HUES48 (cell line): ENCODE results near the gene DYNC2H1.

Source experiments
- H3K27ac ChIP-seq: one replicate; pipeline ENCODE4 v1.7.0; 2013; ENCODE audit warnings: low read depth, low read length, inconsistent platforms
- H3K27me3 ChIP-seq: 2 replicates; pipeline ENCODE4 v1.6.1; 2013; ENCODE audit warnings: mild to moderate bottlenecking, low read length; ENCODE audit not compliant: control insufficient read depth, insufficient read depth
- H3K36me3 ChIP-seq: 2 replicates; pipeline ENCODE4 v1.6.1; 2013; ENCODE audit warnings: low read length; ENCODE audit not compliant: control insufficient read depth, insufficient read depth
- H3K4me1 ChIP-seq: 2 replicates; pipeline ENCODE4 v1.6.1; 2013; ENCODE audit warnings: mild to moderate bottlenecking, low read length; ENCODE audit not compliant: control insufficient read depth, insufficient read depth
- H3K4me3 ChIP-seq: 2 replicates; pipeline ENCODE4 v1.5.1; 2013; ENCODE audit warnings: mild to moderate bottlenecking, low read depth, low read length
- H3K9ac ChIP-seq: 2 replicates; pipeline ENCODE4 v1.6.1; 2013; ENCODE audit warnings: mild to moderate bottlenecking, low read depth, low read length, moderate library complexity
- H3K9me3 ChIP-seq: 2 replicates; pipeline ENCODE4 v1.6.1; 2013; ENCODE audit warnings: low read length; ENCODE audit not compliant: control insufficient read depth, insufficient read depth

DYNC2H1 gene

GRCh38 chr11:103215812-103216211 lies 106.6 kb downstream of the DYNC2H1 start:
- no peak overlapping the region for H3K4me3 ChIP-seq
- no peaks in the 10 kb centered on the region for H3K36me3 ChIP-seq
- no peak overlapping the region for H3K27ac ChIP-seq
- no peak overlapping the region for H3K9ac ChIP-seq
- no peaks in the 10 kb centered on the region for H3K4me1 ChIP-seq
- no peaks in the 10 kb centered on the region for H3K27me3 ChIP-seq
- H3K9me3 ChIP-seq, result no peaks in the 10 kb centered on the region

DNA sequence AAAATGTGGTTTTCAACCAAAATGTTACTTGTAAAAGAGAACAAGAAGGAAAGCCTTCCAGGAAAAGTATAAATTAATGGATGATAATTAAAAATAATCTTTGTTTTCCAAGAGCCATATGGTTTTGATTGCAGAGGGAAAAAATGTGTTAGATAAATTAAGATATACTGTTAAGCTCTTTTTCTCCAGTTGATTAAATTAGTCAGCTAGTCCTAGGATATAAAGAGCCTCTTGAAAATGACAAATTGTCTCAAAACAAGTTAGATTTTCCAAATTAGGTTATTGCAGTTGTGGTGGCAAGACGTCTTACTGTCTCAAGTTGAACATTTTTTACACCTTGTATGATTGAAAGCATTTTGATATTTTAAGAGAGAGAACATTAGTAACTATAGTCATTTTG lies 110.9 kb downstream of the DYNC2H1 start:
- no peak overlapping the region for H3K4me3 ChIP-seq
- H3K9ac ChIP-seq, result no peak overlapping the region
- no peaks in the 10 kb centered on the region for H3K27me3 ChIP-seq
- peaks cover 5% of the 10 kb centered on the region; the same call in 1 of the 2 replicates for H3K36me3 ChIP-seq
- H3K4me1 ChIP-seq, result no peaks in the 10 kb centered on the region
- no peak overlapping the region for H3K27ac ChIP-seq
- H3K9me3 ChIP-seq, result no peaks in the 10 kb centered on the region

DNA sequence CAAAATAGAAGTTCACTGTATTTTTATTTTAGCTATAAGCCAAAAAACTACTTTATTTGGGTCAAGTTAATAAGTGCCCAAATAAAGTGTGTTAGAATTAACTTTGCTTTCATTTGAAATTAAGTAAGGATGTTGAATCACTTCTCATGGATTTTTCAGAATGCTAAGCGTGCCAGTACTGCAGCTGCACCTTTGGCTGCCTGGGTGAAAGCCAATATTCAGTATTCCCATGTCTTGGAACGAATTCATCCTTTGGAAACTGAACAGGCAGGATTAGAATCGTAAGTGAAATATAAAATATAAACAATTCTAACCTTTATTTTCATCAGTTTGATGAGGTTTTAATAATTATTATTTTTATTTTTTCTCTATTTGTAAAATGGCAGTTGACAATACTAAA lies 113.6 kb downstream of the DYNC2H1 start:
- Histone ChIP-seq H3K9me3 (no peaks in the 10 kb centered on the region), H3K4me3 (no peak overlapping the region), H3K27me3 (no peaks in the 10 kb centered on the region), H3K36me3 (peaks cover 5% of the 10 kb centered on the region; the same call in 1 of the 2 replicates), H3K4me1 (no peaks in the 10 kb centered on the region), H3K9ac (no peak overlapping the region), H3K27ac (no peak overlapping the region)

GRCh38 chr11:103228807-103229206 lies 119.6 kb downstream of the DYNC2H1 start:
- H3K27ac ChIP-seq, result no peak overlapping the region
- no peak overlapping the region for H3K9ac ChIP-seq

GRCh38 chr11:103234974-103235373 lies 125.7 kb downstream of the DYNC2H1 start:
- H3K9me3 ChIP-seq, result no peaks in the 10 kb centered on the region
- no peak overlapping the region for H3K9ac ChIP-seq
- 0 out of 2 replicates have a peak, but pooled peaks cover 2% of the 10 kb centered on the region for H3K36me3 ChIP-seq
- H3K27ac ChIP-seq, result no peak overlapping the region
- H3K27me3 ChIP-seq, result no peaks in the 10 kb centered on the region
- no peak overlapping the region for H3K4me3 ChIP-seq
- H3K4me1 ChIP-seq, result peaks cover 6% of the 10 kb centered on the region; the same call in 1 of the 2 replicates

More at GRCh38 chr11:103228807-103229206, 119.6 kb downstream of the DYNC2H1 start:
- Histone ChIP-seq H3K4me3 (no peak overlapping the region), H3K9me3 (no peaks in the 10 kb centered on the region), H3K4me1 (no peaks in the 10 kb centered on the region; the same call in 1 of the 2 replicates), H3K36me3 (no peaks in the 10 kb centered on the region), H3K27me3 (no peaks in the 10 kb centered on the region)

DNA sequence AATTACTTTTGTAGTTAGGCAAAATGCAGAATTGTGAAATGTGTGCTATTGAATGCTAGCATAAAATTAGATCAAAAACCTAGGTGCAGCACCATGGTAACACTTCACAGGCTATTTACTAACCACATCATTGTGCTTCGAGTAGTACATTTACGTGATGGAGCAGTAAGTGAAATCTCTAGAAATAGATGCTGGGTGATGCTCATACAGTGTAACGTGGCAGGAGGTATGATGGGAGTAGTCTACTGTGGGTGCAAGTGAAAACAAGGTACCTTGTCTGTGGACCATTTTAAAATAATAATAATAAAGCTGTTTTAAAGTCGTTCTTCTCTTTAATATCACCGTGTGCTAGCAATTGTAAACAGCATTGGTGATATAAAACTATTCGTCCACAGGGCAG lies 132.3 kb downstream of the DYNC2H1 start:
- H3K27ac ChIP-seq, result no peak overlapping the region
- H3K27me3 ChIP-seq, result no peaks in the 10 kb centered on the region
- no peak overlapping the region for H3K4me3 ChIP-seq
- no peak overlapping the region for H3K9ac ChIP-seq
- peaks cover 15% of the 10 kb centered on the region; the same call in 1 of the 2 replicates for H3K36me3 ChIP-seq
- H3K9me3 ChIP-seq, result no peaks in the 10 kb centered on the region
- no peaks in the 10 kb centered on the region for H3K4me1 ChIP-seq

DNA sequence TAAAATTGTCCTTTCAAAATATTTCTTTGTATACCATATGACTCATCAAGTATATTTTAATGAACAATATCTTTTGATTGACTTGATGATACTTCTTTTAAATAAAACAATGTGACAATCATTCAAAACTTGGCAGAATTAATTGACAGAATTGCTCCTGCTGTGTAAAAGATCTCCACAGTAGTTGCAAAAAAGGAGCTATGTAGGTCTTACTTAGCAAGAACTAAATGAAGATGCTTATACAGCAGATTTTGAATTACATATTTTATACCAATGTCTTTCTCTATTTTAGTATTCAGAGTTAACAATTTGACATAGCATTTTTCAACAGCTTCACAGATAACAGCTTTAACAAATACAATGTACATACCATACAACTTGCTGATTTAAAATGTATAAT lies 144.9 kb downstream of the DYNC2H1 start:
- Histone ChIP-seq H3K27me3 (no peaks in the 10 kb centered on the region), H3K36me3 (peaks cover 5% of the 10 kb centered on the region; the same call in 1 of the 2 replicates), H3K27ac (no peak overlapping the region), H3K4me3 (no peak overlapping the region), H3K9me3 (no peaks in the 10 kb centered on the region), H3K4me1 (no peaks in the 10 kb centered on the region), H3K9ac (no peak overlapping the region)

- no peak overlapping the region for H3K4me3 ChIP-seq
- H3K36me3 ChIP-seq, result peaks cover 9% of the 10 kb centered on the region; the same call in 1 of the 2 replicates
- H3K4me1 ChIP-seq, result no peaks in the 10 kb centered on the region
- H3K27ac ChIP-seq, result no peak overlapping the region
- H3K9ac ChIP-seq, result no peak overlapping the region
- no peaks in the 10 kb centered on the region for H3K9me3 ChIP-seq
- no peaks in the 10 kb centered on the region for H3K27me3 ChIP-seq
These were observed 148.1 kb downstream of the DYNC2H1 start for GRCh38 chr11:103257360-103257759.

GRCh38 chr11:103266167-103266831 lies 157.1 kb downstream of the DYNC2H1 start:
- no peaks in the 10 kb centered on the region for H3K36me3 ChIP-seq
- no peak overlapping the region for H3K9ac ChIP-seq
- no peaks in the 10 kb centered on the region for H3K4me1 ChIP-seq
- no peak overlapping the region for H3K27ac ChIP-seq
- H3K4me3 ChIP-seq, result no peak overlapping the region
- H3K27me3 ChIP-seq, result no peaks in the 10 kb centered on the region
- no peaks in the 10 kb centered on the region for H3K9me3 ChIP-seq

GRCh38 chr11:103272876-103273275 lies 163.7 kb downstream of the DYNC2H1 start:
- Histone ChIP-seq H3K36me3 (no peaks in the 10 kb centered on the region), H3K27ac (no peak overlapping the region), H3K27me3 (no peaks in the 10 kb centered on the region), H3K4me3 (no peak overlapping the region), H3K9me3 (no peaks in the 10 kb centered on the region), H3K9ac (no peak overlapping the region), H3K4me1 (no peaks in the 10 kb centered on the region)

- Histone ChIP-seq H3K9ac (no peak overlapping the region), H3K4me3 (no peak overlapping the region), H3K9me3 (no peaks in the 10 kb centered on the region), H3K36me3 (no peaks in the 10 kb centered on the region), H3K27me3 (no peaks in the 10 kb centered on the region), H3K4me1 (no peaks in the 10 kb centered on the region), H3K27ac (no peak overlapping the region)
These were observed 164.8 kb downstream of the DYNC2H1 start for GRCh38 chr11:103274025-103274424.
